ENCODE measurements around the gene STAC3. TPM values are rescaled to one million over a fixed set of nuclear protein-coding genes. Genes with fewer than 3 reads are reported as not detected.
A peak's percentile ranks its signal among the peaks of the same experiment; 100 is the strongest.

The STAC3 gene
- total and polyA plus RNA-seq, 2 donors, result 1.1 to 13.5 TPM

GRCh38 chr12:57235728-57236131, 15.3 kb downstream of the STAC3 start:
- no peaks in the 10 kb centered on the region for H3K4me1 ChIP-seq (ENCODE audit: insufficient read depth)
- no peak overlapping the region for H3K27ac ChIP-seq (ENCODE audit: low read depth)
- no peak overlapping the region for H3K4me3 ChIP-seq (ENCODE audit: low read depth, low read length)
- 61% methylated on average over 8 of the region's 8 CpGs for WGBS
- H3K36me3 ChIP-seq (ENCODE audit: insufficient read depth), result peaks cover 3% of the 10 kb centered on the region
- DNase-seq (ENCODE audit: extremely low spot score), result no peak

GRCh38 chr12:57235017-57235727, 15.8 kb downstream of the STAC3 start:
- Histone ChIP-seq H3K27ac (ENCODE audit: low read depth) (no peak overlapping the region), H3K4me3 (ENCODE audit: low read depth, low read length) (no peak overlapping the region), H3K4me1 (ENCODE audit: insufficient read depth) (no peaks in the 10 kb centered on the region), H3K36me3 (ENCODE audit: insufficient read depth) (peaks cover 3% of the 10 kb centered on the region)
- WGBS, result 68% methylated on average over 26 of the region's 26 CpGs
- DNase-seq (ENCODE audit: extremely low spot score), result peak; percentile 70

DNA sequence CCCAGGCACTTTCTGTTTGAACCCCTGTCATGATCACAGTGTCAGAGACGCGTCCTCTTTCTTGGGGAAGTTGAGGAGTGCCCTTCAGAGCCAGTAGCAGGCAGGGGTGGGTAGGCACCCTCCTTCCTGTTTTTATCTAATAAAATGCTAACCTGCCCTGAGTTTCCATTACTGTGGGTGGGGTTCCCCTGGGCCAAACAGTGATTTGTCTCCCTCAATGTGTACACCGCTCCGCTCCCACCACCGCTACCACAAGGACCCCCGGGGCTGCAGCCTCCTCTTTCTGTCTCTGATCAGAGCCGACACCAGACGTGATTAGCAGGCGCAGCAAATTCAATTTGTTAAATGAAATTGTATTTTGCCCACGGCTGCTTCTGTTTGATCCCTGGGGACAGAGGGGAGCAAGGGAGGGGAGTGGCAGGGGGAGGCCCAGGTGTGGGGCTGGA, 16.4 kb downstream of the STAC3 start:
- H3K4me1 ChIP-seq (ENCODE audit: insufficient read depth), result no peaks in the 10 kb centered on the region
- no peak overlapping the region for H3K27ac ChIP-seq (ENCODE audit: low read depth)
- H3K4me3 ChIP-seq (ENCODE audit: low read depth, low read length), result no peak overlapping the region
- 85% methylated on average over 10 of the region's 10 CpGs for WGBS
- DNase-seq (ENCODE audit: extremely low spot score), result no peak
- H3K36me3 ChIP-seq (ENCODE audit: insufficient read depth), result peaks cover 3% of the 10 kb centered on the region

GRCh38 chr12:57234233-57234570, 16.8 kb downstream of the STAC3 start:
- WGBS, result 87% methylated on average over 3 of the region's 3 CpGs
- H3K27ac ChIP-seq (ENCODE audit: low read depth), result no peak overlapping the region

GRCh38 chr12:57233357-57234232, 17.4 kb downstream of the STAC3 start:
- no peak overlapping the region for H3K4me3 ChIP-seq (ENCODE audit: low read depth, low read length)
- no peak for DNase-seq (ENCODE audit: extremely low spot score)
- peaks cover 3% of the 10 kb centered on the region for H3K36me3 ChIP-seq (ENCODE audit: insufficient read depth)
- no peaks in the 10 kb centered on the region for H3K4me1 ChIP-seq (ENCODE audit: insufficient read depth)
- H3K27ac ChIP-seq (ENCODE audit: low read depth), result no peak overlapping the region
- WGBS, result 83% methylated on average over 15 of the region's 15 CpGs

More at GRCh38 chr12:57234233-57234570, 16.8 kb downstream of the STAC3 start:
- Histone ChIP-seq H3K36me3 (ENCODE audit: insufficient read depth) (peaks cover 3% of the 10 kb centered on the region), H3K4me3 (ENCODE audit: low read depth, low read length) (no peak overlapping the region), H3K4me1 (ENCODE audit: insufficient read depth) (no peaks in the 10 kb centered on the region)
- DNase-seq (ENCODE audit: extremely low spot score), result no peak

DNA sequence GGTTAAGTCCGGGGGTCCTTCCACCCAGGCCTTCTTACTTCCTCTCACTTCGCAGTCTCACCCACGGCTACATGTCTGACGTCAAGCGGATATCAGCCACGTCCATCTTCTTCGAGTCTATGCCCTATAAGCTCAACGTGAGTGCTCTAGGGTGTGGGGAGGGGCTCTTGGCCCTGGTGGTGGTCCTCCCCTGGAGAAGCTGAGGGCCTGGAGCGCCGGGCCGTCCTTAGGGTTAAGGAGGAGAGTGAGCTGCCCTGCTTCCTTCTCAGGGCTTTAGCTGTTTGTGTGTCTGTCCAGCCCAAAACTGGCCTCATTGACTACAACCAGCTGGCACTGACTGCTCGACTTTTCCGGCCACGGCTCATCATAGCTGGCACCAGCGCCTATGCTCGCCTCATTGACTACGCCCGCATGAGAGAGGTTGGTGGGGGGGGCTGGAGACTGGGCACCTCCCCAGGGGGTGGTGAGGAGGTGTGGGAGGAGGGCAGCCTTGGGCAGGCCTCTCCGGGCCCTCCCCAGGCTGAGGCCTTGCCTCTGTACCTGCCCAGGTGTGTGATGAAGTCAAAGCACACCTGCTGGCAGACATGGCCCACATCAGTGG, 18.7 kb downstream of the STAC3 start:
- peaks cover 3% of the 10 kb centered on the region for H3K36me3 ChIP-seq (ENCODE audit: insufficient read depth)
- 87% methylated on average over 19 of the region's 19 CpGs for WGBS

DNA sequence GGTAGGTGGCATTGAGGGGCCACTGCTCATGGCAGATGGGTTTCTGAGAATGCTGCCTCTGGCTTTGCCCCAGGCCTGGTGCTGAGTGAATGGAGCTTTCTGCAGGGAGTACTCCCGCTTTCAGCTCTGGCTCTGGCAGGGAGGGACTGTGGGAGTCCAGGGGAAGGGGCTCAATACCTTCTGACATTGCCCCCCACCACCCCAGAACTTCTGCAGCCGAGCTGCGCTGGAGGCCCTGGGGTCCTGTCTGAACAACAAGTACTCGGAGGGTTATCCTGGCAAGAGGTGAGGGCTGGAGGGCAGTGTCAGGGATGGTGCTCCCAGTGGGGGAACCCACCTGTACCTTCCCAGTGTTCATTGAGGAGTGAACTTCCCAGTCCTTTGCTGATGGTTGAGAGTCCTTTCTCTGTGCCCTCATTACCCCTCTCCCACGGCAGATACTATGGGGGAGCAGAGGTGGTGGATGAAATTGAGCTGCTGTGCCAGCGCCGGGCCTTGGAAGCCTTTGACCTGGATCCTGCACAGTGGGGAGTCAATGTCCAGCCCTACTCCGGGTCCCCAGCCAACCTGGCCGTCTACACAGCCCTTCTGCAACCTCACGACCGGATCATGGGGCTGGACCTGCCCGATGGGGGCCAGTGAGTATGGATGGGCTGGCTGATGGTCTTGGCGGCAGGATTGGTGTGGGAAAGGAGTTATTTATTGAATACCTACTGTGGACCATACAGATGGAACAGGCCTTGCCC, 19.5 kb downstream of the STAC3 start:
- 91% methylated on average over 13 of the region's 13 CpGs for WGBS
- DNase-seq (ENCODE audit: extremely low spot score), result no peak
- H3K4me1 ChIP-seq (ENCODE audit: insufficient read depth), result no peaks in the 10 kb centered on the region

More for the DNA sequence above, 18.7 kb downstream of the STAC3 start:
- H3K4me3 ChIP-seq (ENCODE audit: low read depth, low read length), result no peak overlapping the region
- H3K4me1 ChIP-seq (ENCODE audit: insufficient read depth), result no peaks in the 10 kb centered on the region
- no peak for DNase-seq (ENCODE audit: extremely low spot score)
- H3K27ac ChIP-seq (ENCODE audit: low read depth), result no peak overlapping the region

GRCh38 chr12:57230381-57231155, 20.4 kb downstream of the STAC3 start:
- no peaks in the 10 kb centered on the region for H3K4me1 ChIP-seq (ENCODE audit: insufficient read depth)
- WGBS, result 43% methylated on average over 10 of the region's 10 CpGs
- H3K27ac ChIP-seq (ENCODE audit: low read depth), result no peak overlapping the region
- DNase-seq (ENCODE audit: extremely low spot score), result no peak
- H3K4me3 ChIP-seq (ENCODE audit: low read depth, low read length), result peak overlapping the region; percentile 57
- H3K36me3 ChIP-seq (ENCODE audit: insufficient read depth), result peaks cover 3% of the 10 kb centered on the region

More for the DNA sequence above, 19.5 kb downstream of the STAC3 start:
- no peak overlapping the region for H3K4me3 ChIP-seq (ENCODE audit: low read depth, low read length)
- no peak overlapping the region for H3K27ac ChIP-seq (ENCODE audit: low read depth)
- peaks cover 3% of the 10 kb centered on the region for H3K36me3 ChIP-seq (ENCODE audit: insufficient read depth)

DNA sequence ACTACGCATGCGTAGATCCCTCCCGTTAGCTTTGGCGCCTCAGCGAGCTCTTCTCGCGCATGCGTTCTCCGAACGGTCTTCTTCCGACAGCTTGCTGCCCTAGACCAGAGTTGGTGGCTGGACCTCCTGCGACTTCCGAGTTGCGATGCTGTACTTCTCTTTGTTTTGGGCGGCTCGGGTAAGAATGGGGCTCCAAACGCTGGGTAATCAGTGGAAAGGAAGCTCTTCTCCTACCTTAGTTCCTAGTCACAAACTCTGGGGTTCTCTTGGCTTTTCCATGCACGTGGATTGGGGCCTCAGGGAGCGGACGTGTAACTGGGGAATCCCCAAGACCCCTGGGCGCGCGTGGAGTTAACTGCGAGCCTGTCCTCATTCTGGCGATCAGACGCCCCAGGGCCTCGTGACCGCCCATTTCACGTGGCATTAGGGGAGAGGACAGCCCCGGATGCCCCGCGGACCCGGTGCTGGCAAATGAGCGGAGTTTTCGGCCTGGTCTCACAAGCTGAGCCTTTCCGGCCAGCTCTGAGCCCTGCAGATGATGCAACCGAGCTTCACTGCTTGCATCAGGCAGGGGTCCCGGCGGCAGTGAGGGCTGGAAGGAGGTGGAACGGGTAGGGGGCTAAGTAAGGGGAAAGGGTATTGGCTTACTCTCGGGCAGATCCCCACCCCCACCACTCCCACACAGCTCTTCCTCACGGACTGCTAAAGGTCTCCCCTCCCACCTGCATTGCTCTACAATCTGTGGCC, 21.2 kb downstream of the STAC3 start, which contains the start of gene SHMT2:
Gene SHMT2 (plus strand): TSS at position 78 of the 747 bp plus-strand sequence. CDS start 68 bp downstream, at position 146.
- peak; percentile 89 for DNase-seq (ENCODE audit: extremely low spot score)
- Histone ChIP-seq H3K36me3 (ENCODE audit: insufficient read depth) (peaks cover 3% of the 10 kb centered on the region), H3K27ac (ENCODE audit: low read depth) (no peak within 1 kb of the TSS), H3K4me3 (ENCODE audit: low read depth, low read length) (peak within 1 kb of the TSS; percentile 57), H3K4me1 (ENCODE audit: insufficient read depth) (no peaks in the 10 kb centered on the region)
- under 1% methylated on average over 42 of the region's 42 CpGs for WGBS

DNA sequence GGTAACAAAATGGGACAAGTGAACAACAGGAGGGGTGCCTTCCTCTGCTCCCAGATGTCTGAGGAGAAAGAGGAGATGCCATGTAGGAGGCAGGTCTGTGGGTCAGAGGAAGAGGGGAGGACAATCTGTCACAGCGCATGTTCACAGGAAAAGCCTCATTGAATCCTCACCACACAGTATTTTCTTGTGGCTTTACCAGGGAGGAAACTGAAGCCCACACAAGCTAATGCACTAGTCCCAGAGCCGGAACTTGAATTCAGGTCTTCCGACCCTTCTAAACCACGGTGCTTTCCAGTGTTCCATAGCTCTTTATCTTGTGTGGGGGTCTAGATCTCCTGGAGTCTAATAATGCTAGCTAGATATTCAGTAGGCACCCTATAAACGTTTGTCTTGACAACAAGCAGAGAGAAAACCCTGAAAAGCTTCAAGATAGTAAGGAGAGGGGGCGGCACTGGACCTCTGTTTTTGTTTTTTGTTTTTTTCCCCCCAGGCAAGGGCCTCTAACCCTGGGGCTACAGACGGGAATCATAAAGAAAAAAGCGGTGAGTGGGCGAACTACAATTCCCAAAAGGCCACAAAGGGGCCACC, 21.8 kb downstream of the STAC3 start:
- Histone ChIP-seq H3K4me1 (ENCODE audit: insufficient read depth) (no peaks in the 10 kb centered on the region), H3K4me3 (ENCODE audit: low read depth, low read length) (no peak overlapping the region), H3K36me3 (ENCODE audit: insufficient read depth) (peaks cover 3% of the 10 kb centered on the region), H3K27ac (ENCODE audit: low read depth) (no peak overlapping the region)
- no peak for DNase-seq (ENCODE audit: extremely low spot score)
- 15% methylated on average over 9 of the region's 9 CpGs for WGBS

DNA sequence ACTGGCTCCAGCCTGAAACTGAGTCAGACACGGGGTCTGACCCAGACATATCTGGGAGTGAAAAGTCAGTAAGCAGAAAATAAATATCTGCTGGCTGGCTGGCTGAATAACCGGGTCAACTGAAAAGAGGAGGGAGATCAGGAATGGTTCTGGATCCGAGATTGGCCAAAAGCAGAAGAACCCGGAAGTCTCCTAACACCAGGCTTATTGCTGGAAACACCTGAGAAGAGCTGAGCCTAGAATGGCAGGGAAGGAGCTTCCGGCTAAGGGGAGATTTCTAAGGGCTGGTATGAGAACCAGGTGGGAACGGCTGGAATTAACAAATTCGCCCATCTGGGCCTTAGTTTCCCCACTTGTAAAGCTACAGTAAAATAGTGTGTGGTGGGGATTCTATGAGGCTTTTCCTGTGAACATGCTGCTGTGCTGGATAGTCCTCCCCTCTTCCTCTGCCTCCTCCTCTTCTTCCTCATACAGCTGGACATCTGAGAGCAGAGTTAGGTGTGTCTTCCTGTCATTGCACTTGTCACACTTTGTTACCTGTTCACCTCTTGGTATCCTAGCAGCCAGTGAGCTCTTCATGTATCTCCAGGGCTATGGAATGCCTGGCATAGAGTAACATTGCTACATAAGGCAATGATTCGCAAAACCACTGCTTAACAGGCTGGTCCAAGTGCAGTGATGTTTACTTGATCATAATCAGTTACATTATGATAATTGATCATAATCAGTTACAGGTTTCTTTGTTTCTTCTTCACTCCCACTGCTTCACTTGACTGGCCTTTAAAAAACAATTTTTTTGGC, 23.5 kb downstream of the STAC3 start:
- H3K27ac ChIP-seq (ENCODE audit: low read depth), result no peak overlapping the region
- WGBS, result 51% methylated on average over 8 of the region's 8 CpGs
- H3K4me3 ChIP-seq (ENCODE audit: low read depth, low read length), result no peak overlapping the region
- no peaks in the 10 kb centered on the region for H3K36me3 ChIP-seq (ENCODE audit: insufficient read depth)
- no peaks in the 10 kb centered on the region for H3K4me1 ChIP-seq (ENCODE audit: insufficient read depth)
- no peak for DNase-seq (ENCODE audit: extremely low spot score)

All from urinary bladder (tissue), 4 donors.